Suprapubic skin (tissue), 4 donors: Measurements from ENCODE around the gene MANSC4. TPM values are rescaled to one million over a fixed set of nuclear protein-coding genes. Genes with fewer than 3 reads are reported as not detected.

Source experiments
- DNase-seq, 2 donors: peaks; one replicate each; pipeline ENCODE4 v3.0.0-alpha.2; 2019; ENCODE audit warnings: low spot score in 2 of 2
- H3K27ac ChIP-seq: fragments of 200-600 bp; sonication (generic); one replicate; pipeline ENCODE4 v1.5.1; 2019
- H3K27me3 ChIP-seq: fragments of 200-600 bp; sonication (generic); one replicate; pipeline ENCODE4 v1.5.1; 2019
- H3K36me3 ChIP-seq: fragments of 200-600 bp; sonication (generic); one replicate; pipeline ENCODE4 v1.5.1; 2019
- H3K4me1 ChIP-seq: fragments of 200-600 bp; sonication (generic); one replicate; pipeline ENCODE4 v1.5.1; 2019
- H3K4me3 ChIP-seq: fragments of 200-600 bp; sonication (generic); one replicate; pipeline ENCODE4 v1.5.1; 2019; ENCODE audit warnings: mild to moderate bottlenecking
- H3K9me3 ChIP-seq: fragments of 200-600 bp; sonication (generic); one replicate; pipeline ENCODE4 v1.5.1; 2019
- CTCF ChIP-seq, 2 donors: fragments of 200-600 bp in 1 of 2; fragments of 450-650 bp in 1 of 2; sonication (generic) in 1 of 2; IDR thresholded peaks; one replicate each; pipeline ENCODE4 v1.5.1; 2016 to 2019; ENCODE audit warnings: antibody characterized with exemption in 2 of 2, mild to moderate bottlenecking in 1 of 2, moderate library complexity in 1 of 2
- EP300 ChIP-seq: sonication (generic); formaldehyde crosslinking; IDR thresholded peaks from one replicate; pipeline ENCODE4 v1.6.1; 2017; ENCODE audit warnings: antibody characterized with exemption
- POLR2A ChIP-seq, 2 donors: fragments of 450-650 bp; IDR thresholded peaks; one replicate each; pipeline ENCODE4 v1.6.1; 2017; ENCODE audit warnings: antibody characterized with exemption in 2 of 2, mild to moderate bottlenecking in 2 of 2, moderate library complexity in 2 of 2
- POLR2AphosphoS5 ChIP-seq, 3 donors: sonication (generic); formaldehyde crosslinking; IDR thresholded peaks; one replicate each; pipeline ENCODE4 v1.6.1; 2017; ENCODE audit warnings: antibody characterized with exemption in 3 of 3
- WGBS: methylation state at CpG from one replicate; pipeline ENCODE4 v1.1.5; 2018; 5-methylcytosine and 5-hydroxymethylcytosine counted together
- total RNA-seq, 4 donors: library from RNA; depleted of rRNA; stranded (reverse); fragments of >200 nt; gene quantifications; one replicate each; pipeline ENCODE4 v1.1.0, GENCODE V29; 2016

MANSC4 gene
- total RNA-seq, 4 donors from 2014 or later, result not detected

GRCh38 chr12:27733791-27734190 is 46.2 kb downstream of the MANSC4 start:
- Histone ChIP-seq H3K27me3 (no peaks in the 10 kb centered on the region), H3K9me3 (no peaks in the 10 kb centered on the region), H3K4me1 (no peaks in the 10 kb centered on the region), H3K27ac (no peak overlapping the region), H3K4me3 (no peak overlapping the region), H3K36me3 (peaks cover 54% of the 10 kb centered on the region)
- TF ChIP-seq EP300 (no peak), POLR2A (IDR thresholded peaks at IDR 0.05) (no peak), CTCF (IDR thresholded peaks at IDR 0.05) (no peak), POLR2AphosphoS5 (IDR thresholded peaks at IDR 0.05) (no peak)
- no peak for DNase-seq
- 63% methylated on average over 1 of the region's 1 CpG for WGBS

GRCh38 chr12:27733052-27733656 is 46.9 kb downstream of the MANSC4 start:
- Histone ChIP-seq H3K27ac (no peak overlapping the region), H3K27me3 (no peaks in the 10 kb centered on the region), H3K9me3 (no peaks in the 10 kb centered on the region), H3K4me1 (no peaks in the 10 kb centered on the region), H3K4me3 (no peak overlapping the region), H3K36me3 (peaks cover 53% of the 10 kb centered on the region)
- TF ChIP-seq POLR2AphosphoS5 (IDR thresholded peaks at IDR 0.05) (no peak), POLR2A (IDR thresholded peaks at IDR 0.05) (no peak), CTCF (IDR thresholded peaks at IDR 0.05) (peak; percentile 62 to 70), EP300 (no peak)
- WGBS, result 42% methylated on average over 3 of the region's 3 CpGs
- DNase-seq, result no peak

GRCh38 chr12:27732281-27732680 is 47.8 kb downstream of the MANSC4 start:
- Histone ChIP-seq H3K27ac (no peak overlapping the region), H3K27me3 (no peaks in the 10 kb centered on the region), H3K4me1 (no peaks in the 10 kb centered on the region), H3K36me3 (peaks cover 49% of the 10 kb centered on the region), H3K9me3 (no peaks in the 10 kb centered on the region), H3K4me3 (no peak overlapping the region)
- DNase-seq, result no peak
- 68% methylated on average over 2 of the region's 2 CpGs for WGBS
- TF ChIP-seq CTCF (IDR thresholded peaks at IDR 0.05), result no peak
- TF ChIP-seq POLR2AphosphoS5 (IDR thresholded peaks at IDR 0.05), result no peak
- TF ChIP-seq POLR2A (IDR thresholded peaks at IDR 0.05), result no peak
- no peak for TF ChIP-seq EP300

- Histone ChIP-seq H3K4me1 (no peaks in the 10 kb centered on the region), H3K27me3 (no peaks in the 10 kb centered on the region), H3K36me3 (peaks cover 49% of the 10 kb centered on the region), H3K9me3 (no peaks in the 10 kb centered on the region), H3K4me3 (no peak overlapping the region), H3K27ac (no peak overlapping the region)
- WGBS, result over 99% methylated on average over 4 of the region's 4 CpGs
- DNase-seq, result no peak
- TF ChIP-seq POLR2A (IDR thresholded peaks at IDR 0.05) (no peak), POLR2AphosphoS5 (IDR thresholded peaks at IDR 0.05) (no peak), CTCF (IDR thresholded peaks at IDR 0.05) (no peak), EP300 (no peak)
Observed at GRCh38 chr12:27730097-27730588, 49.9 kb downstream of the MANSC4 start.

- DNase-seq, result no peak
- TF ChIP-seq EP300 (no peak), CTCF (IDR thresholded peaks at IDR 0.05) (no peak), POLR2A (IDR thresholded peaks at IDR 0.05) (no peak), POLR2AphosphoS5 (IDR thresholded peaks at IDR 0.05) (no peak)
- Histone ChIP-seq H3K4me3 (no peak overlapping the region), H3K27me3 (no peaks in the 10 kb centered on the region), H3K4me1 (no peaks in the 10 kb centered on the region), H3K9me3 (no peaks in the 10 kb centered on the region), H3K36me3 (peaks cover 84% of the 10 kb centered on the region), H3K27ac (no peak overlapping the region)
- 88% methylated on average over 1 of the region's 1 CpG for WGBS
Observed at GRCh38 chr12:27723212-27723611, 56.8 kb downstream of the MANSC4 start.

Other genes with a start within 250 kb of the MANSC4 start
- 1 to 10 TPM in 3 of 4 donors, under 1 TPM in 1; 0.99 to 2.1 (median 1.5) TPM for gene REP15, start 83.8 kb downstream of the MANSC4 start, total RNA-seq
- 10 to 100 TPM; 35.6 to 65.8 (median 40.1) TPM for gene MRPS35, start 69.4 kb downstream of the MANSC4 start, total RNA-seq
- 10 to 100 TPM; 14.0 to 30.3 (median 25.0) TPM for gene KLHL42, start within 50 bp of the MANSC4 start, total RNA-seq
- 1 to 10 TPM in 2 of 4 donors, not detected in 2; 1.1 to 2.0 TPM for gene PTHLH, start 192.5 kb upstream of the MANSC4 start, total RNA-seq